DOHH2 (cell line): Measurements from ENCODE around the gene ARFIP2.

Source experiments
- H3F3A ChIP-seq: fragments of 200-600 bp; sonication (generic), shearing (Covaris generic); 2 replicates; pipeline ENCODE4 v1.6.0; 2016; ENCODE audit warnings: antibody characterized with exemption, mild to moderate bottlenecking; ENCODE audit not compliant: control insufficient read depth, insufficient read depth
- H3K27ac ChIP-seq: fragments of 200-600 bp; sonication (generic); 2 replicates; pipeline ENCODE4 v1.5.1; 2014; ENCODE audit warnings: low read depth, mild to moderate bottlenecking, low read length, moderate library complexity
- H3K27me3 ChIP-seq: fragments of 200-600 bp; sonication (generic); 2 replicates; pipeline ENCODE4 v1.6.1; 2014; ENCODE audit warnings: mild to moderate bottlenecking, low read length, mixed read lengths; ENCODE audit not compliant: control insufficient read depth
- H3K36me3 ChIP-seq: fragments of 200-600 bp; sonication (generic); 2 replicates; pipeline ENCODE4 v1.6.1; 2014; ENCODE audit warnings: mild to moderate bottlenecking, low read length, moderate library complexity, mixed read lengths; ENCODE audit not compliant: control insufficient read depth
- H3K4me1 ChIP-seq: fragments of 200-600 bp; sonication (generic); 2 replicates; pipeline ENCODE4 v1.6.1; 2014; ENCODE audit warnings: mild to moderate bottlenecking, low read length, mixed read lengths; ENCODE audit not compliant: control insufficient read depth
- H3K4me2 ChIP-seq: fragments of 200-600 bp; sonication (generic); 2 replicates; pipeline ENCODE4 v1.6.0; 2014; ENCODE audit warnings: mild to moderate bottlenecking, low read length, moderate library complexity
- H3K4me3 ChIP-seq: fragments of 200-600 bp; sonication (generic); 2 replicates; pipeline ENCODE4 v1.5.1; 2014; ENCODE audit warnings: mild to moderate bottlenecking, low read length, mixed read lengths
- H3K79me2 ChIP-seq: fragments of 200-600 bp; sonication (generic); 2 replicates; pipeline ENCODE4 v1.6.1; 2014; ENCODE audit warnings: mild to moderate bottlenecking, low read length, mixed read lengths; ENCODE audit not compliant: control insufficient read depth
- H3K9me2 ChIP-seq: fragments of 200-600 bp; sonication (generic); replicated peaks from 2 replicates; pipeline ENCODE4 v1.6.1; 2014; ENCODE audit warnings: mild to moderate bottlenecking, low read length, mixed read lengths; ENCODE audit not compliant: control insufficient read depth
- H3K9me3 ChIP-seq: fragments of 200-600 bp; sonication (generic); 2 replicates; pipeline ENCODE4 v1.6.1; 2014; ENCODE audit warnings: antibody characterized with exemption, low read length, mixed read lengths; ENCODE audit not compliant: control insufficient read depth, insufficient read depth
- H4K20me1 ChIP-seq: fragments of 200-600 bp; sonication (generic); 2 replicates; pipeline ENCODE4 v1.6.0; 2014; ENCODE audit warnings: low read depth, mild to moderate bottlenecking, antibody characterized with exemption, low read length, moderate library complexity; ENCODE audit not compliant: control insufficient read depth, insufficient read depth
- CTCF ChIP-seq: fragments of 200-600 bp; sonication (generic); IDR thresholded peaks from one replicate; pipeline ENCODE4 v1.5.1; 2014; ENCODE audit warnings: antibody characterized with exemption, mild to moderate bottlenecking, low read depth, low read length; ENCODE audit not compliant: poor library complexity, severe bottlenecking
- EZH2phosphoT487 ChIP-seq: fragments of 200-600 bp; sonication (generic); IDR thresholded peaks from 2 replicates; pipeline ENCODE4 v1.6.1; 2017; ENCODE audit warnings: borderline replicate concordance, mild to moderate bottlenecking, antibody characterized with exemption, low read length, moderate library complexity, mixed read lengths

Gene ARFIP2

DNA sequence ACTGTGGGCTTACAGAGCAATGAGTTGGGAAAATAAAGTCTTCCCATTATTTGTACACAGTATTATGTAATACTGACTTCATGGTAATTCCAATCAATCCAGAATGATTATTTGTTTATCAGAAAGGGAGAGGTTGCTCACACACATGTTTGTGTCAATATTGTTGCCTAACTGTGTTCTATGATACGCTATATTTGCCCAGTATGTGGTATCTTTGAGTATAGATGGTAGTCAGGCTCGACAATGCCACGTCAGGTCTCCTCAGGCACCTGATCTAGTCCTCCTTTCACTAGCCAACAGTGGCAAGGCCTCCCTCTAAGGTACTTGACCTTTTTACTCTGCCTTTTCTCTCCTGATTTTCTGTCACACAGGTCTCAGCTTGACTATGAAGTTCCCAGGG, 21.3 kb upstream of the ARFIP2 start:
- H3K27me3 ChIP-seq = no peaks in the 10 kb centered on the region
- peaks cover 25% of the 10 kb centered on the region for H3K36me3 ChIP-seq
- TF ChIP-seq CTCF (no peak), EZH2phosphoT487 (no peak)

GRCh38 chr11:6498544-6498943, 17.4 kb upstream of the ARFIP2 start:
- Histone ChIP-seq H3K27me3 (no peaks in the 10 kb centered on the region), H3K9me2 (no peaks in the 10 kb centered on the region), H3K4me3 (no peak overlapping the region), H3K36me3 (peaks cover 20% of the 10 kb centered on the region), H3K27ac (no peak overlapping the region), H3K4me2 (no peak overlapping the region), H3F3A (no peaks in the 10 kb centered on the region), H3K9me3 (no peaks in the 10 kb centered on the region), H3K4me1 (no peaks in the 10 kb centered on the region), H3K79me2 (no peaks in the 10 kb centered on the region), H4K20me1 (no peaks in the 10 kb centered on the region)
- TF ChIP-seq CTCF (no peak), EZH2phosphoT487 (no peak)

More for the DNA sequence above, 21.3 kb upstream of the ARFIP2 start:
- no peak overlapping the region for H3K4me2 ChIP-seq
- no peaks in the 10 kb centered on the region for H3K9me3 ChIP-seq
- H3K9me2 ChIP-seq = no peaks in the 10 kb centered on the region
- H4K20me1 ChIP-seq = no peaks in the 10 kb centered on the region; the same call in 1 of the 2 replicates
- no peaks in the 10 kb centered on the region for H3F3A ChIP-seq
- H3K27ac ChIP-seq = no peak overlapping the region
- H3K79me2 ChIP-seq = no peaks in the 10 kb centered on the region
- no peak overlapping the region for H3K4me3 ChIP-seq
- no peaks in the 10 kb centered on the region for H3K4me1 ChIP-seq

GRCh38 chr11:6498121-6498520, 17.0 kb upstream of the ARFIP2 start:
- Histone ChIP-seq H3K4me1 (no peaks in the 10 kb centered on the region), H3K27ac (no peak overlapping the region), H3K4me3 (no peak overlapping the region), H3K36me3 (peaks cover 22% of the 10 kb centered on the region), H4K20me1 (no peaks in the 10 kb centered on the region), H3K9me3 (no peaks in the 10 kb centered on the region), H3K4me2 (no peak overlapping the region), H3K9me2 (no peaks in the 10 kb centered on the region), H3K79me2 (no peaks in the 10 kb centered on the region), H3K27me3 (no peaks in the 10 kb centered on the region), H3F3A (no peaks in the 10 kb centered on the region)
- TF ChIP-seq EZH2phosphoT487 (no peak), CTCF (no peak)
